Neural progenitor cell (in vitro differentiated cells): ENCODE results near the gene B3GLCT.

Experiments used
- CTCF ChIP-seq: fragments of 200-600 bp; sonication (generic); IDR thresholded peaks from 2 replicates; pipeline ENCODE4 v1.5.1; 2017; ENCODE audit warnings: antibody characterized with exemption, mild to moderate bottlenecking
- EZH2 ChIP-seq: fragments of 200-600 bp; sonication (generic); IDR thresholded peaks from 2 replicates; pipeline ENCODE4 v1.6.1; 2017; ENCODE audit warnings: antibody characterized with exemption, mild to moderate bottlenecking, moderate library complexity
- EZH2phosphoT487 ChIP-seq: fragments of 200-600 bp; sonication (generic); IDR thresholded peaks from 2 replicates; pipeline ENCODE4 v1.6.1; 2017; ENCODE audit warnings: antibody characterized with exemption

- TF ChIP-seq EZH2phosphoT487, result no peak
- no peak for TF ChIP-seq CTCF
- TF ChIP-seq EZH2, result no peak
Observed at GRCh38 chr13:31322702-31323405, 123.1 kb downstream of the B3GLCT start.
